Retinal pigment epithelial cell (primary cell): ENCODE measurements around the gene FMN1.

Source experiments
- DNase-seq: peaks from one replicate; pipeline ENCODE4 v3.0.0-alpha.2; 2010; ENCODE audit warnings: low read depth
- H3K4me3 ChIP-seq: 2 replicates; pipeline ENCODE4 v1.5.1; 2011; ENCODE audit warnings: mild to moderate bottlenecking, low read length, control low read depth, moderate library complexity
- CTCF ChIP-seq: conservative IDR thresholded peaks from 2 replicates; pipeline ENCODE4 v1.5.1; 2011; ENCODE audit warnings: low read depth, low read length, control low read depth, inconsistent platforms

Gene FMN1

GRCh38 chr15:32998979-32999672 lies 195.4 kb downstream of the FMN1 start:
- no peak for DNase-seq
- H3K4me3 ChIP-seq, result no peak overlapping the region
- no peak for TF ChIP-seq CTCF

- H3K4me3 ChIP-seq, result no peak overlapping the region
- no peak for TF ChIP-seq CTCF
- DNase-seq, result no peak
Observed at GRCh38 chr15:32998182-32998581, 196.3 kb downstream of the FMN1 start.

GRCh38 chr15:32994810-32995424 lies 199.6 kb downstream of the FMN1 start:
- H3K4me3 ChIP-seq, result no peak overlapping the region
- no peak for DNase-seq
- peak; percentile 58 for TF ChIP-seq CTCF

- DNase-seq, result no peak
- peak; percentile 45 for TF ChIP-seq CTCF
- H3K4me3 ChIP-seq, result no peak overlapping the region
Observed at GRCh38 chr15:32993285-32993684, 201.2 kb downstream of the FMN1 start.

GRCh38 chr15:32991619-32992111 lies 202.8 kb downstream of the FMN1 start:
- no peak overlapping the region for H3K4me3 ChIP-seq
- DNase-seq, result no peak
- TF ChIP-seq CTCF, result no peak

GRCh38 chr15:32990071-32990470 lies 204.4 kb downstream of the FMN1 start:
- no peak for DNase-seq
- no peak for TF ChIP-seq CTCF

GRCh38 chr15:32987067-32987466 lies 207.4 kb downstream of the FMN1 start:
- no peak overlapping the region for H3K4me3 ChIP-seq
- no peak for TF ChIP-seq CTCF
- no peak for DNase-seq

More at GRCh38 chr15:32990071-32990470, 204.4 kb downstream of the FMN1 start:
- no peak overlapping the region for H3K4me3 ChIP-seq
